ENCODE results near the gene ZNF648. TPM values are rescaled to one million over a fixed set of nuclear protein-coding genes. Genes with fewer than 3 reads are reported as not detected.
"Not testable (repeated sequence)": the region's sequence is repeated elsewhere in the genome, so short reads cannot be mapped to it uniquely, and the experiment has no call there.

Gene ZNF648
- total and polyA plus RNA-seq, 12 donors: 0.09 TPM; not detected in 11

DNA sequence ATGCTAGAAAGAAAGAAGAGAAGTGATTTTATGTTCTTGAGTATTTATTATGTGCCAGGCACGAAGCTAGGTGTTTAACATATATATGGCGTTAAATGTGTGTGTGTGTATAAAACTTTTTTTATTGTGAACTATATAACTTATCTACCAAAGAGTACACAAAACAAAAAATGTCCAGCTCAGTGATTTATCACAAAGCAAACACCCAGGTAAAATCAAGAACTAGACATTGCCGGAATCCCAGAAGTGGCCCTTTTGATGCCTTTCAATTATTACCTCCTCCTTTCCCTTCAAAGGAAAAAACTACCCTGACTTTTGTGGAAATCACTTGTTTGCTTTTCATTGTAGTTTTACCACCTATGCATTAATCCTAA, 40.5 kb upstream of the ZNF648 start:
- intact Hi-C loops (cut with DNase I): no loop called here
- Histone ChIP-seq H3K27ac (no peak overlapping the region), H3K9me3 (peaks cover 0 to 10% (median 0%) of the 10 kb centered on the region in 11 donors), H3K4me3 (no peak overlapping the region), H3K4me1 (no peaks in the 10 kb centered on the region), H3K36me3 (no peaks in the 10 kb centered on the region), H3K27me3 (peaks cover 0 to 21% (median 10%) of the 10 kb centered on the region in 7 donors)
- ATAC-seq: no peak
- DNase-seq: no peak
- TF ChIP-seq, protein P1, sequence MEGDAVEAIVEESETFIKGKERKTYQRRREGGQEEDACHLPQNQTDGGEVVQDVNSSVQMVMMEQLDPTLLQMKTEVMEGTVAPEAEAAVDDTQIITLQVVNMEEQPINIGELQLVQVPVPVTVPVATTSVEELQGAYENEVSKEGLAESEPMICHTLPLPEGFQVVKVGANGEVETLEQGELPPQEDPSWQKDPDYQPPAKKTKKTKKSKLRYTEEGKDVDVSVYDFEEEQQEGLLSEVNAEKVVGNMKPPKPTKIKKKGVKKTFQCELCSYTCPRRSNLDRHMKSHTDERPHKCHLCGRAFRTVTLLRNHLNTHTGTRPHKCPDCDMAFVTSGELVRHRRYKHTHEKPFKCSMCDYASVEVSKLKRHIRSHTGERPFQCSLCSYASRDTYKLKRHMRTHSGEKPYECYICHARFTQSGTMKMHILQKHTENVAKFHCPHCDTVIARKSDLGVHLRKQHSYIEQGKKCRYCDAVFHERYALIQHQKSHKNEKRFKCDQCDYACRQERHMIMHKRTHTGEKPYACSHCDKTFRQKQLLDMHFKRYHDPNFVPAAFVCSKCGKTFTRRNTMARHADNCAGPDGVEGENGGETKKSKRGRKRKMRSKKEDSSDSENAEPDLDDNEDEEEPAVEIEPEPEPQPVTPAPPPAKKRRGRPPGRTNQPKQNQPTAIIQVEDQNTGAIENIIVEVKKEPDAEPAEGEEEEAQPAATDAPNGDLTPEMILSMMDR (IDR thresholded peaks at IDR 0.05): no peak
- WGBS, 2 donors: 87% methylated on average over 3 of the region's 3 CpGs

DNA sequence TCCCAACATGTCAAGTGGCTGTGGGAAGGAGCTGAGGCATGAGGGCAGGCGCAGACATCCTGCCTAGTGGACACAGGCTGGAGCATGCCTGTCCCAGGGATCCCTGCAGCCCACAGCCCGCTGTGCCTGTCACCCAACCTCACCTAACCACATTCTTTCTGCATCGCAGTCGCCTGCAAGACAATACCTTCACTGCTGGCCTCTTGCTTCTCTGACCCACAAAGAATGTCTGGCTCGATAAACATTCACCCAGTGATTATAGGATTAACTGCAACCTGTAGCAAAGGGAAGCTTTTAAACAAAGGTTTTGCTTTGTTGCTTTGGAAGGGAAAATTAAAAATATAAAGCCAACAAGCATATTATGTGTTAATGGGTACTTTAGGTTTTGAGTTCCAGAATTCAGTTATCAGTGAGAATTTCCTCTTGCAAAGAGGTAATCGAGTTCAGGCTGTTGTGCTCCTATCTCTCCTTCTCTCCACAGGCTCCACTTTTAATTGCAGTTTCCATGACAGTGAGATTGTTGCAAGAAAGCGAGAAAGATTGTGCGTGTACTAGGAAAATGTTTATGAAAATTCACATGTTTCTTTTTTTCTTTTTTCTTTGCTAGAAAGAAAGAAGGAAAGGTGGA, 40.0 kb upstream of the ZNF648 start:
- ATAC-seq: no peak
- WGBS, 2 donors: 29 to 31% methylated on average over 8 of the region's 8 CpGs
- intact Hi-C loops (cut with DNase I): no loop called here

DNA sequence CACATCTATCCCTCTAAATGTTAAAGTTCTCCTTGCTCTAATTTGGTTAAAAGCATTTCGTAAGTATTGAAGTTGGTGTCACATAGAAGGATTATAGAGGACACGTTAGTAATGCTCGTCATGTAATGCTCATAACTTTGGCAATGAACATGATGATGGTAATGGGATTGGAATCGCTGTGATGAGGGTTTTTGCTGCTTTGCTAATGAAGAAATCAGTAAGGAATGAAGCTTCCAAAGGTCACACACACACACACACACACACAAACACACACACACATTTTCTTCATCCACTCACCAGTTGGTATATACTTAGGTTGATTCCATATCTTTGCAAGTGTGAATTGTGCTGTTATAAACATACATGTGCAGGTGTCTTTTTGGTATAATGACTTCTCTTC, 36.8 kb upstream of the ZNF648 start:
- Histone ChIP-seq H3K27ac (no peak overlapping the region), H3K36me3 (no peaks in the 10 kb centered on the region), H3K4me3 (no peak overlapping the region), H3K4me1 (no peaks in the 10 kb centered on the region), H3K9me3 (peaks cover 0 to 10% (median 0%) of the 10 kb centered on the region in 11 donors), H3K27me3 (peaks cover 0 to 18% (median 3%) of the 10 kb centered on the region in 7 donors)
- 89 to 90% methylated on average over 4 of the region's 4 CpGs for WGBS, 2 donors
- intact Hi-C loops (cut with DNase I): no loop called here
- TF ChIP-seq, protein P1 (IDR thresholded peaks at IDR 0.05): no peak
- DNase-seq (no peak), ATAC-seq (no peak)

More for the DNA sequence above, 40.0 kb upstream of the ZNF648 start:
- H3K36me3 ChIP-seq: no peaks in the 10 kb centered on the region
- H3K9me3 ChIP-seq: peaks cover 0 to 10% (median 0%) of the 10 kb centered on the region in 11 donors
- no peak overlapping the region for H3K4me3 ChIP-seq
- H3K27me3 ChIP-seq: peaks cover 0 to 21% (median 10%) of the 10 kb centered on the region in 7 donors
- DNase-seq: no peak
- H3K27ac ChIP-seq: no peak overlapping the region
- H3K4me1 ChIP-seq: no peaks in the 10 kb centered on the region
- TF ChIP-seq, protein P1 (IDR thresholded peaks at IDR 0.05): no peak

DNA sequence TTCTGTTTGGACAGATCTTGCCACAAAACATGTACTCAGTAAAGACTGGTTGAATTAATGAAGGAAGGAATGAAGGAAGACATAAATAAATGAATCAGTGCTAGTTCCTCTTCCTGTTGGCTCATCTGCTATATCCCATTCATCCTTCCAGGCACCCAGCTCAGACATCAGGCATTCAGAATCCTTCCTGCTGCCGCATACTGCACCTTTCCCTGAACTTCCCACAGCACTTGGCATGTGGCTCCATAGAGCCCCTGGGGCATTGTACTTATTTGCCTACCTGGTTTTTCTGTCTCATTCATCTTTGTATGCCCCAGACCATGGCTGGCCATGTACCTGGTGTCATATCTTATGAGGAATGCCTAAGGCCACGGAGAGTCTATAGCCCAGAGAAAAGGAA, 34.4 kb upstream of the ZNF648 start:
- TF ChIP-seq, protein P1 (IDR thresholded peaks at IDR 0.05): no peak
- Histone ChIP-seq H3K4me1 (no peaks in the 10 kb centered on the region), H3K4me3 (no peak overlapping the region), H3K27me3 (peaks cover 0 to 14% (median 0%) of the 10 kb centered on the region in 7 donors), H3K27ac (no peak overlapping the region), H3K9me3 (peaks cover 0 to 10% (median 0%) of the 10 kb centered on the region in 11 donors), H3K36me3 (no peaks in the 10 kb centered on the region)
- 53 to 75% methylated on average over 2 of the region's 2 CpGs for WGBS, 2 donors
- intact Hi-C loops (cut with DNase I): no loop called here
- DNase-seq: no peak
- ATAC-seq: no peak

DNA sequence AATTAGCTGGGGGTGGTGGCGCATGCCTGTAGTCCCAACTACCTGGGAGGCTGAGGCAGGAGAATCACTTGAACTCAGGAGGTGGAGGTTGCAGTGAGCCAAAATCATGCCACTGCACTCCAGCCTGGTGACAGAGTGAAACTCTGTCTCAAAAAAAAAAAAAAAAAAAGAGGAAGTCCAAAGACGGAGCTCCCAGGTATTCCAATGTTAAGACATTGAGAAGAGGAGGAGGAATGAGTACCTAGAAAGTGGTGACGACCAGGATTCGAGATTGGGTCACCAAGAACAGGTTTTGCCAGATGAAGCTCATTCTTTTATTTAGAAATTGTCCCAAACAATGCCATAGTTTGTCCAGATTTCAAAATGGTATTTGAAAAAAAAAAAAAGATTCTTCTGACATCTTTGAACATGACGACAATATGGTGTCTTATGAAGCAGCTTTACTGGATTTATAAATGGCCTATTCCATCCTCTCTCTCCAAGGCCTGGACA, 33.0 kb upstream of the ZNF648 start:
- ATAC-seq; DNase-seq; intact Hi-C loops (cut with DNase I); H3K27ac ChIP-seq; H3K36me3 ChIP-seq; H3K4me1 ChIP-seq; H3K4me3 ChIP-seq; H3K9me3 ChIP-seq: not testable (repeated sequence)
- WGBS, 2 donors: 84 to 97% methylated on average over 5 of the region's 5 CpGs
- H3K27me3 ChIP-seq: peaks cover 0 to 10% (median 0%) of the 10 kb centered on the region in 7 donors
